PC-3 (cell line): ENCODE measurements around the gene GAB1. TPM values are rescaled to one million over a fixed set of nuclear protein-coding genes. Genes with fewer than 3 reads are reported as not detected.

Source experiments
- ATAC-seq: fragments of 200-7000 bp; cut with Tn5 transposase; 2 replicates; pipeline ENCODE4 v1.9.1; 2020; ENCODE audit warnings: mild to moderate bottlenecking, moderate library complexity
- BruUV-seq: library from RNA; stranded (reverse); fragments of 400-500 nt; replicated peaks from 2 replicates; lab custom pipeline; 2021; lab: Mats Ljungman, UMichigan
- CTCF ChIA-PET: fragments of 300-600 bp; sonication (Branson Sonifier 250); formaldehyde crosslinking; loops from one replicate; lab custom pipeline; 2022; ENCODE audit warnings: antibody characterized with exemption; lab: Charles Lee
- POLR2A ChIA-PET: fragments of 300-600 bp; sonication (Branson Sonifier 250); formaldehyde crosslinking; loops from one replicate; lab custom pipeline; 2022; ENCODE audit warnings: antibody characterized with exemption; ENCODE audit not compliant: unreplicated experiment; lab: Charles Lee
- DNase-seq: peaks from one replicate; pipeline ENCODE4 v3.0.0-alpha.2; 2015
- H2AFZ ChIP-seq: fragments of 300-600 bp; sonication (generic); 2 replicates; pipeline ENCODE4 v1.6.0; 2016; ENCODE audit warnings: antibody characterized with exemption, low read length
- H3F3A ChIP-seq: fragments of 300-600 bp; sonication (generic); one replicate; pipeline ENCODE4 v1.6.0; 2017; ENCODE audit warnings: antibody characterized with exemption, low read length, control low read depth, mild to moderate bottlenecking; ENCODE audit not compliant: unreplicated experiment
- H3K27ac ChIP-seq: fragments of 300-600 bp; sonication (generic); 2 replicates; pipeline ENCODE4 v1.5.1; 2016; ENCODE audit warnings: mild to moderate bottlenecking, low read length
- H3K27me3 ChIP-seq: fragments of 300-600 bp; sonication (generic); 2 replicates; pipeline ENCODE4 v1.6.1; 2016; ENCODE audit warnings: low read length, mixed read lengths
- H3K36me3 ChIP-seq: fragments of 300-600 bp; sonication (generic); 2 replicates; pipeline ENCODE4 v1.6.1; 2016; ENCODE audit warnings: low read depth, mixed run types, low read length, mixed read lengths
- H3K4me1 ChIP-seq: fragments of 300-600 bp; sonication (generic); 2 replicates; pipeline ENCODE4 v1.5.1; 2016; ENCODE audit warnings: low read length; ENCODE audit not compliant: insufficient read depth
- H3K4me2 ChIP-seq: fragments of 300-600 bp; sonication (generic); 2 replicates; pipeline ENCODE4 v1.6.0; 2016; ENCODE audit warnings: low read length
- H3K4me3 ChIP-seq: fragments of 300-600 bp; sonication (generic); 2 replicates; pipeline ENCODE4 v1.5.1; 2016; ENCODE audit warnings: mild to moderate bottlenecking, low read length, mixed read lengths
- H3K79me2 ChIP-seq: fragments of 300-600 bp; sonication (generic); 2 replicates; pipeline ENCODE4 v1.6.1; 2017; ENCODE audit warnings: low read length, mixed read lengths
- H3K9ac ChIP-seq: fragments of 300-600 bp; sonication (generic); 2 replicates; pipeline ENCODE4 v1.6.0; 2016; ENCODE audit warnings: mild to moderate bottlenecking, low read length
- H3K9me2 ChIP-seq: fragments of 300-600 bp; sonication (generic); replicated peaks from 2 replicates; pipeline ENCODE4 v1.6.1; 2016; ENCODE audit warnings: mixed run types, low read length, mixed read lengths
- H3K9me3 ChIP-seq: fragments of 300-600 bp; sonication (generic); 2 replicates; pipeline ENCODE4 v1.6.1; 2016; ENCODE audit warnings: low read length, mixed read lengths
- H4K20me1 ChIP-seq: fragments of 300-600 bp; sonication (generic); 2 replicates; pipeline ENCODE4 v1.6.1; 2016; ENCODE audit warnings: low read length, mixed read lengths
- CTCF ChIP-seq: fragments of 300-600 bp; sonication (generic); conservative IDR thresholded peaks from 2 replicates; pipeline ENCODE4 v1.5.1; 2017; ENCODE audit warnings: antibody characterized with exemption, low read depth, mild to moderate bottlenecking, low read length
- EZH2 ChIP-seq: fragments of 300-600 bp; sonication (generic); IDR thresholded peaks from one replicate; pipeline ENCODE4 v1.6.1; 2017; ENCODE audit warnings: antibody characterized with exemption, mild to moderate bottlenecking, low read length; ENCODE audit not compliant: unreplicated experiment
- EZH2phosphoT487 ChIP-seq: fragments of 300-600 bp; sonication (generic); IDR thresholded peaks from 2 replicates; pipeline ENCODE4 v1.6.1; 2018; ENCODE audit warnings: mild to moderate bottlenecking, antibody characterized with exemption, low read length, borderline replicate concordance
- intact Hi-C: fragments of 100-400 bp; cut with micrococcal nuclease; formaldehyde crosslinking; loops from 2 replicates; pipeline ENCODE4 v1.9.0; 2023
- total RNA-seq: library from RNA; depleted of rRNA; stranded (reverse); fragments of >200 nt; gene quantifications from 2 replicates; pipeline ENCODE4 v1.2.3, GENCODE V29; 2014

GAB1 gene
- total RNA-seq, 1 experiment from 2014 or later = 4.9 TPM

DNA sequence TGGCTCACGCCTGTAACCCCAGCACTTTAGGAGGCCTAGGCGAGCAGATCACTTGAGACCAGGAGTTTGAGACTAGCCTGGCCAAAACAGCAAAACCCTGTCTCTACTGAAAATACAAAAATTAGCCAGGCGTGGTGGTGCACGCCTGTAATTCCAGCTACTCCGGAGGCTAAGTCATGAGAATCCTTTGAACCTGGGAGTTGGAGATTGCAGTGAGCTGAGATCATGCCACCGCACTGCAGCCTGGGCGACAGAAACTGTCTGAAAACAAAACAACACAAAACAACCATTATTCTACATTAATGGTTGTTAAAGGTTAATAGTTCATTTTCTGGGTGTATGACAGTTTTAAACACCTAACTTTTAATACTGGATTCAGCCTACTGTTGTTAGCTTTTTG is 175.2 kb downstream of the GAB1 start:
- Histone ChIP-seq H4K20me1 (peaks cover 30% of the 10 kb centered on the region), H3K4me2 (no peak overlapping the region), H3K27me3 (peaks cover 15% of the 10 kb centered on the region; the same call in 1 of the 2 replicates), H3K27ac (no peak overlapping the region), H3K4me1 (peaks cover 16% of the 10 kb centered on the region; the same call in 1 of the 2 replicates), H3K4me3 (no peak overlapping the region), H3K9me2 (no peaks in the 10 kb centered on the region), H3F3A (no peaks in the 10 kb centered on the region), H3K36me3 (no peaks in the 10 kb centered on the region), H3K9me3 (no peaks in the 10 kb centered on the region), H3K79me2 (peaks cover 35% of the 10 kb centered on the region), H2AFZ (peak overlapping the region; percentile 93; the same call in 1 of the 2 replicates), H3K9ac (no peak overlapping the region)
- TF ChIP-seq CTCF (no peak), EZH2 (no peak), EZH2phosphoT487 (no peak)
- CTCF ChIA-PET = no interaction called here
- no peak for DNase-seq
- no peak for ATAC-seq
- BruUV-seq = no TSS peak
- intact Hi-C loops = no loop called here
- POLR2A ChIA-PET = no interaction called here

GRCh38 chr4:143512978-143513313 is 176.3 kb downstream of the GAB1 start:
- BruUV-seq = no TSS peak
- no peak overlapping the region for H3K27ac ChIP-seq
- peak overlapping the region; percentile 87 for H3K4me2 ChIP-seq
- no peak for DNase-seq
- peak overlapping the region; percentile 88 for H3K9ac ChIP-seq
- H3K27me3 ChIP-seq = peaks cover 12% of the 10 kb centered on the region; the same call in 1 of the 2 replicates
- ATAC-seq = peak; percentile 9; the same call in 1 of the 2 replicates
- peaks cover 45% of the 10 kb centered on the region for H3K79me2 ChIP-seq
- intact Hi-C loops = no loop called here
- ChIA-PET CTCF (no interaction called here), POLR2A (interaction anchor here (0.6 kb wide), 1 partner anchor 55 kb away, joined by 23 read pairs; no protein-coding TSS in a partner anchor)
- TF ChIP-seq EZH2phosphoT487 = no peak
- TF ChIP-seq CTCF = no peak
- TF ChIP-seq EZH2 = no peak
- H3K4me1 ChIP-seq = peaks cover 16% of the 10 kb centered on the region; the same call in 1 of the 2 replicates
- H4K20me1 ChIP-seq = peaks cover 40% of the 10 kb centered on the region
- H3K36me3 ChIP-seq = peaks cover 8% of the 10 kb centered on the region; the same call in 1 of the 2 replicates
- peak overlapping the region; percentile 93 for H2AFZ ChIP-seq
- H3F3A ChIP-seq = no peaks in the 10 kb centered on the region
- peak overlapping the region; percentile 93 for H3K4me3 ChIP-seq
- no peaks in the 10 kb centered on the region for H3K9me3 ChIP-seq
- no peaks in the 10 kb centered on the region for H3K9me2 ChIP-seq
